RWPE1 (cell line): ENCODE data around the gene MBNL2.

Source experiments
- CTCF ChIA-PET: fragments of 350-600 bp; sonication (Branson Sonifier 250); formaldehyde crosslinking; extraction: SDS; loops from one replicate; lab custom pipeline; 2021; lab: Yijun Ruan, JAX
- POLR2A ChIA-PET: fragments of 400-600 bp; formaldehyde crosslinking; extraction: SDS; loops from one replicate; lab custom pipeline; 2020; ENCODE audit warnings: antibody characterized with exemption; ENCODE audit not compliant: low non-redundant PET; lab: Yijun Ruan, JAX
- DNase-seq: peaks from one replicate; pipeline ENCODE4 v3.0.0; 2012; ENCODE audit warnings: low spot score
- H3K27ac ChIP-seq: fragments of 450-650 bp; 2 replicates; pipeline ENCODE4 v1.5.1; 2017
- CTCF ChIP-seq: fragments of 450-650 bp; conservative IDR thresholded peaks from 2 replicates; pipeline ENCODE4 v1.5.1; 2017; ENCODE audit warnings: low read depth, mild to moderate bottlenecking

Gene MBNL2

GRCh38 chr13:97239306-97239705 lies 17.2 kb downstream of the MBNL2 start:
- no peak for TF ChIP-seq CTCF
- CTCF ChIA-PET = interaction anchor here (0.8 kb wide), 1 partner anchor 72 kb away, joined by 4 read pairs; no protein-coding TSS in a partner anchor
- POLR2A ChIA-PET = no interaction called here

DNA sequence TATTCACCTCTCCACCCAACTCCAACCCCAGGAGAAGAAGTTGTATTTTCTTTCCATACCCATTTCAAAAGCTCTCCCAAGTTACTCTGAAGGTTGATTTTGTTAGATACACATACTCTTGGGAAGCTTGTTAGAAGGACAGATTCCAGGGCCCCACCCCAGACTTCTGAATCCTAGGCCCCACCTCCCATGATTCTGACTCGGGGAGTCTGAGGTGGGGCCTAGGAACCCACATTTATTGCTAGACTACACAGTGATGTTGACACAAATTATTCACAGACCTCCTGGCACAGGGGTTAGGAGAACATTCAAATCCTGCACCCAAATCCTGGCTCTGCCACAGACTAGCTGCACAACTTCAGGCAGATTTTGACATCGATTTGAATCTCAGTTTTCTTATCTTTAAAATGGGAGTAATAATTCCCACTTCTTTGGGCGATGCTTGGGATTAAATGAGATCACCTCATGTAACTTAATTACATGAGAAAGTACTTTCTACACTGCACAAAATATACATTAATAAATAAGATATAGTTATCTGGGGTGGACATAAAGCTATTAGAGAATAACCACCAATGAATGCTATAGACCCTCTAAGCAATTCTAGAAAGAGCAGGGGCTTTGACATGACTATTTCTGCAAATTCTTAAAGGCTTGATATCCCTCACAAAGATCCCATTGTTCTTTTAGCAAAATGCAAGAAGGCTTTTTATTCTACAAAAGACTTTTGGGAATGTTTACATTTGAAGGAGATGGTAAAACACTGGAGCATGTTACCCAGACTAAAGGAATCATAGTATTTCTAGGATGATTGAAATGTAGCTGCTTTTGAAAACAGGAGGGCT lies 18.0 kb downstream of the MBNL2 start:
- ChIA-PET POLR2A (no interaction called here), CTCF (no interaction called here)
- no peak for TF ChIP-seq CTCF
- DNase-seq = no peak
- H3K27ac ChIP-seq = no peak overlapping the region

More at GRCh38 chr13:97239306-97239705, 17.2 kb downstream of the MBNL2 start:
- no peak for DNase-seq
- H3K27ac ChIP-seq = no peak overlapping the region

- H3K27ac ChIP-seq = no peak overlapping the region
- POLR2A ChIA-PET = no interaction called here
- CTCF ChIA-PET = no interaction called here
- no peak for DNase-seq
- no peak for TF ChIP-seq CTCF
Observed at GRCh38 chr13:97240788-97241734, 18.9 kb downstream of the MBNL2 start.

DNA sequence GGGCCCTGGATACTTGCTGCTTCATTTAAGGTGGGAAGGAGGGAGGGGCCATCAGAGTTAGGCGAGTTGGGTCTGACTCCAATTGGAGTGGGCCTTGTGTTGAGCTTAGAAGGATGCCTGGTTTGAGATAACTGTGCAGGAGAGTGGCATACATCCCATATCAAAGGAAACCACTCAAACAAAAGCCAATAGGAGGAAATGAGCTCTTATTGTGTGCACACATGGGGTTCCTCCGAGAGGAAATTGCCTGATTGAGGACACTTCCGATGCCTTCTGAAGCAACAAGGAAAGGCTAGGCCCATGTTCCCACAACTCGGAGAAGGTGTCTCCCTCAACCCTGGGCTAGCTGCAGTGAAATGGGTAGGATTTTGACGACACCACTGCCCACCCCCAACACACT lies 19.6 kb downstream of the MBNL2 start:
- no peak for DNase-seq
- no peak for TF ChIP-seq CTCF
- POLR2A ChIA-PET = no interaction called here
- no peak overlapping the region for H3K27ac ChIP-seq
- CTCF ChIA-PET = no interaction called here

DNA sequence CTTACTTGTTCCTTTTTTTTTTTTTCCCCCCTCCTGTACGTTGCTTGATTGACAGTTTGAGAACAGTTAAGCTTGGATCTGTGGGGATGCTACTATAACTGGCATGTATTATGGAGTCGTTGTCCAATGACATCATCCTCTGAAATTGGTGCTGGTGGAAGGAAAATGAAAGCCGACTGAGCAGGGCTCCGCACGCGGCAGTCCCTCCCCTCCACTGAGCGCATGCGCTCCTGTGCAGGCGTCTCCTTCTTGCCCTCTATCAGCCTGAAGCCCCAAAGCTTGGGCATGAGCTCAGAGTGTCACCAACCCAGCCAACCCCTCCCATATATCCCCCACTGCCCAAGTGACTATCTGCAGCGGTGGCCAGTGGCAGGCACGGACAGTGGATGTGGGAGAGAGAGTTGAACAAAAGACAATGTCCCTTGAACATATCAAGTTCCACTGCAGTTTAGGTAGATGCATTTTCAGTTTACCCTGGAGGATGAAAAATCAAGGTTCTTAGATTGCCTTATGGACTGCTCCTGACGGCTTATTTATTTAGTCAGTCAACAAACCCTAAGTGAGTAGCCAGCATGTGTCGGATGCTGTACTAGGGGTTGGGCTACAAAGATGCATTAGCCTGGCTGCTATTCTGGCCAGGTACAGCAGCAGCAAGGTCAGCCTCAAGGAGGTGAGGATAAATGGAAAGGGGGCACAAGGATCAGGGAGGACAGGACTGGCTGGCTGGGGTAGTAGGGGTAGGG lies 20.8 kb downstream of the MBNL2 start:
- no peak for TF ChIP-seq CTCF
- ChIA-PET POLR2A (interaction anchor here (0.7 kb wide), 1 partner anchor 121 kb away, joined by 3 read pairs; no protein-coding TSS in a partner anchor), CTCF (interaction anchor here (0.6 kb wide), 1 partner anchor 18 kb away, joined by 4 read pairs; no protein-coding TSS in a partner anchor)
- H3K27ac ChIP-seq = no peak overlapping the region
- no peak for DNase-seq
